OCI-LY7 (cell line): ENCODE data around the gene YARS1.

Experiments
- EZH2phosphoT487 ChIP-seq: fragments of 200-600 bp; sonication (generic); IDR thresholded peaks from 2 replicates; pipeline ENCODE4 v1.6.1; 2018; ENCODE audit warnings: low read depth, borderline replicate concordance, mild to moderate bottlenecking, mixed run types, antibody characterized with exemption, low read length, moderate library complexity, mixed read lengths
- TF ChIP-seq, protein P1 (sequence below): fragments of 200-600 bp; sonication (generic); conservative IDR thresholded peaks from 2 replicates; pipeline ENCODE4 v1.5.1; 2014; ENCODE audit warnings: mild to moderate bottlenecking, antibody characterized with exemption, low read length, moderate library complexity, mixed read lengths

DNA sequence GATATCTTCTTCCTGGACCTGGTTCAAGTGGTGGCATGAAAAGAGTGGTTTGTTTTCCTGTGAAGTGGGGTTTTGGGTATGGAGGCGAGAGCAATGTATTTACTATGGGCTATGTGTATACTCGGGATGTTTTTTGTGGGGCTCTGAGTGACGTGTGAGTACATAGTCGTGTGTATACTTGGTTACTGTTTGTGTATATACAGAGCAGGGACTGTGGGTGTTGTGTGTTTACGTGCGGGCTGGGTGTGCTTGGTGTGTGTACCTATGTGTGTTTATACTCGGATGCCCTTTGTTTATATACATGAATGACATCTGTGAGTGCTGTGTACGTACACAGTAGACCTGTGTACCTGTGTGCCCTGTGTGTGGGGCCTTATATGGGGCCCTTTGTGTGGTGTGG is 50.0 kb downstream of the YARS1 start:
- TF ChIP-seq, protein P1, sequence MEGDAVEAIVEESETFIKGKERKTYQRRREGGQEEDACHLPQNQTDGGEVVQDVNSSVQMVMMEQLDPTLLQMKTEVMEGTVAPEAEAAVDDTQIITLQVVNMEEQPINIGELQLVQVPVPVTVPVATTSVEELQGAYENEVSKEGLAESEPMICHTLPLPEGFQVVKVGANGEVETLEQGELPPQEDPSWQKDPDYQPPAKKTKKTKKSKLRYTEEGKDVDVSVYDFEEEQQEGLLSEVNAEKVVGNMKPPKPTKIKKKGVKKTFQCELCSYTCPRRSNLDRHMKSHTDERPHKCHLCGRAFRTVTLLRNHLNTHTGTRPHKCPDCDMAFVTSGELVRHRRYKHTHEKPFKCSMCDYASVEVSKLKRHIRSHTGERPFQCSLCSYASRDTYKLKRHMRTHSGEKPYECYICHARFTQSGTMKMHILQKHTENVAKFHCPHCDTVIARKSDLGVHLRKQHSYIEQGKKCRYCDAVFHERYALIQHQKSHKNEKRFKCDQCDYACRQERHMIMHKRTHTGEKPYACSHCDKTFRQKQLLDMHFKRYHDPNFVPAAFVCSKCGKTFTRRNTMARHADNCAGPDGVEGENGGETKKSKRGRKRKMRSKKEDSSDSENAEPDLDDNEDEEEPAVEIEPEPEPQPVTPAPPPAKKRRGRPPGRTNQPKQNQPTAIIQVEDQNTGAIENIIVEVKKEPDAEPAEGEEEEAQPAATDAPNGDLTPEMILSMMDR, result no peak
- TF ChIP-seq EZH2phosphoT487, result no peak
